HepG2 (cell line): ENCODE data around the gene FAM200B.

ENCODE experiments used
- ATF1 ChIP-seq: IDR thresholded peaks from 2 replicates; pipeline ENCODE4 v1.6.1; 2016; ENCODE audit warnings: mild to moderate bottlenecking, control low read depth
- CTCF ChIP-seq: sonication (generic); formaldehyde crosslinking; IDR thresholded peaks from 2 replicates; pipeline ENCODE4 v1.5.0; 2020; ENCODE audit warnings: mild to moderate bottlenecking, missing genetic modification reagents, moderate library complexity
- MEIS1 ChIP-seq: sonication (generic); formaldehyde crosslinking; IDR thresholded peaks from 2 replicates; pipeline ENCODE4 v1.9.0; 2021; ENCODE audit warnings: mild to moderate bottlenecking, missing genetic modification reagents, moderate library complexity, borderline replicate concordance
- POLR2A ChIP-seq, 2 experiments: IDR thresholded peaks; 2 replicates each; pipeline ENCODE4 v1.6.1; 2011; ENCODE audit warnings: low read depth in 2 of 2, low read length in 2 of 2, mild to moderate bottlenecking in 1 of 2, moderate library complexity in 1 of 2; ENCODE audit not compliant: insufficient read depth in 1 of 2
- THRA ChIP-seq: sonication (generic); formaldehyde crosslinking; IDR thresholded peaks from 2 replicates; pipeline ENCODE4 v1.4.0; 2020; ENCODE audit warnings: missing genetic modification reagents, borderline replicate concordance
- TF ChIP-seq, protein P1 (sequence below): sonication (generic); formaldehyde crosslinking; IDR thresholded peaks from 2 replicates; pipeline ENCODE4 v1.4.0; 2020; ENCODE audit warnings: mild to moderate bottlenecking, missing genetic modification reagents, borderline replicate concordance

GRCh38 chr4:15674046-15674445 is 7.6 kb upstream of the FAM200B start:
- TF ChIP-seq MEIS1 (CRISPR knock-in tag): no peak
- TF ChIP-seq CTCF (CRISPR knock-in tag): no peak
- no peak for TF ChIP-seq POLR2A (IDR thresholded peaks at IDR 0.05; ENCODE audit: insufficient read depth in 1 of 2, low read depth in 2 of 2, low read length in 2 of 2)
- TF ChIP-seq THRA (CRISPR knock-in tag): no peak
- TF ChIP-seq ATF1 (CRISPR knock-in tag): no peak
- TF ChIP-seq, protein P1, sequence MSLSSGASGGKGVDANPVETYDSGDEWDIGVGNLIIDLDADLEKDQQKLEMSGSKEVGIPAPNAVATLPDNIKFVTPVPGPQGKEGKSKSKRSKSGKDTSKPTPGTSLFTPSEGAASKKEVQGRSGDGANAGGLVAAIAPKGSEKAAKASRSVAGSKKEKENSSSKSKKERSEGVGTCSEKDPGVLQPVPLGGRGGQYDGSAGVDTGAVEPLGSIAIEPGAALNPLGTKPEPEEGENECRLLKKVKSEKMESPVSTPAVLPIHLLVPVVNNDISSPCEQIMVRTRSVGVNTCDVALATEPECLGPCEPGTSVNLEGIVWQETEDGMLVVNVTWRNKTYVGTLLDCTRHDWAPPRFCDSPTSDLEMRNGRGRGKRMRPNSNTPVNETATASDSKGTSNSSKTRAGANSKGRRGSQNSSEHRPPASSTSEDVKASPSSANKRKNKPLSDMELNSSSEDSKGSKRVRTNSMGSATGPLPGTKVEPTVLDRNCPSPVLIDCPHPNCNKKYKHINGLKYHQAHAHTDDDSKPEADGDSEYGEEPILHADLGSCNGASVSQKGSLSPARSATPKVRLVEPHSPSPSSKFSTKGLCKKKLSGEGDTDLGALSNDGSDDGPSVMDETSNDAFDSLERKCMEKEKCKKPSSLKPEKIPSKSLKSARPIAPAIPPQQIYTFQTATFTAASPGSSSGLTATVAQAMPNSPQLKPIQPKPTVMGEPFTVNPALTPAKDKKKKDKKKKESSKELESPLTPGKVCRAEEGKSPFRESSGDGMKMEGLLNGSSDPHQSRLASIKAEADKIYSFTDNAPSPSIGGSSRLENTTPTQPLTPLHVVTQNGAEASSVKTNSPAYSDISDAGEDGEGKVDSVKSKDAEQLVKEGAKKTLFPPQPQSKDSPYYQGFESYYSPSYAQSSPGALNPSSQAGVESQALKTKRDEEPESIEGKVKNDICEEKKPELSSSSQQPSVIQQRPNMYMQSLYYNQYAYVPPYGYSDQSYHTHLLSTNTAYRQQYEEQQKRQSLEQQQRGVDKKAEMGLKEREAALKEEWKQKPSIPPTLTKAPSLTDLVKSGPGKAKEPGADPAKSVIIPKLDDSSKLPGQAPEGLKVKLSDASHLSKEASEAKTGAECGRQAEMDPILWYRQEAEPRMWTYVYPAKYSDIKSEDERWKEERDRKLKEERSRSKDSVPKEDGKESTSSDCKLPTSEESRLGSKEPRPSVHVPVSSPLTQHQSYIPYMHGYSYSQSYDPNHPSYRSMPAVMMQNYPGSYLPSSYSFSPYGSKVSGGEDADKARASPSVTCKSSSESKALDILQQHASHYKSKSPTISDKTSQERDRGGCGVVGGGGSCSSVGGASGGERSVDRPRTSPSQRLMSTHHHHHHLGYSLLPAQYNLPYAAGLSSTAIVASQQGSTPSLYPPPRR (CRISPR knock-in tag): no peak
